Loucy (cell line): ENCODE results near the gene SUPT16H.

Experiments used
- H2AFZ ChIP-seq: fragments of 200-600 bp; sonication (generic); 2 replicates; pipeline ENCODE4 v1.6.0; 2016; ENCODE audit warnings: antibody characterized with exemption, mild to moderate bottlenecking, low read length, moderate library complexity
- H3F3A ChIP-seq: fragments of 200-600 bp; 2 replicates; pipeline ENCODE4 v1.6.0; 2016; ENCODE audit warnings: antibody characterized with exemption, low read depth, mild to moderate bottlenecking
- H3K27me3 ChIP-seq: fragments of 200-600 bp; sonication (generic); 2 replicates; pipeline ENCODE4 v1.6.1; 2014; ENCODE audit warnings: low read length, mild to moderate bottlenecking; ENCODE audit not compliant: insufficient read depth, poor library complexity, severe bottlenecking
- H3K36me3 ChIP-seq: fragments of 200-600 bp; sonication (generic); 2 replicates; pipeline ENCODE4 v1.6.1; 2016; ENCODE audit warnings: low read length; ENCODE audit not compliant: insufficient read depth
- H3K4me1 ChIP-seq: fragments of 200-600 bp; sonication (generic); 2 replicates; pipeline ENCODE4 v1.5.1; 2014; ENCODE audit warnings: low read length, mild to moderate bottlenecking; ENCODE audit not compliant: insufficient read depth, poor library complexity, severe bottlenecking
- H3K4me2 ChIP-seq: fragments of 200-600 bp; sonication (generic); 2 replicates; pipeline ENCODE4 v1.6.0; 2014; ENCODE audit warnings: antibody characterized with exemption, low read length, low read depth, mild to moderate bottlenecking; ENCODE audit not compliant: poor library complexity, severe bottlenecking
- H3K4me3 ChIP-seq: fragments of 200-600 bp; sonication (generic); 2 replicates; pipeline ENCODE4 v1.5.1; 2014; ENCODE audit warnings: low read length, mild to moderate bottlenecking, mixed read lengths; ENCODE audit not compliant: poor library complexity, severe bottlenecking
- H3K79me2 ChIP-seq: fragments of 200-600 bp; sonication (generic); 2 replicates; pipeline ENCODE4 v1.6.1; 2014; ENCODE audit warnings: low read length; ENCODE audit not compliant: insufficient read depth
- H3K9ac ChIP-seq: fragments of 200-600 bp; sonication (generic); 2 replicates; pipeline ENCODE4 v1.6.0; 2014; ENCODE audit warnings: mild to moderate bottlenecking, low read depth, low read length, moderate library complexity; ENCODE audit not compliant: poor library complexity, severe bottlenecking
- H3K9me2 ChIP-seq: fragments of 200-600 bp; sonication (generic); replicated peaks from 2 replicates; pipeline ENCODE4 v1.6.1; 2016; ENCODE audit warnings: low read depth, low read length, mixed read lengths
- H3K9me3 ChIP-seq: fragments of 200-600 bp; sonication (generic); 2 replicates; pipeline ENCODE4 v1.6.1; 2014; ENCODE audit warnings: mild to moderate bottlenecking, antibody characterized with exemption, low read length, low read depth; ENCODE audit not compliant: insufficient read depth
- H4K20me1 ChIP-seq: fragments of 200-600 bp; sonication (generic); 2 replicates; pipeline ENCODE4 v1.6.0; 2014; ENCODE audit warnings: antibody characterized with exemption, low read length, mild to moderate bottlenecking; ENCODE audit not compliant: insufficient read depth, poor library complexity, severe bottlenecking
- EZH2phosphoT487 ChIP-seq: fragments of 200-600 bp; IDR thresholded peaks from 2 replicates; pipeline ENCODE4 v1.6.1; 2018; ENCODE audit warnings: antibody characterized with exemption, mild to moderate bottlenecking, moderate library complexity, borderline replicate concordance
- TF ChIP-seq, protein P1 (sequence below): fragments of 200-600 bp; sonication (generic); conservative IDR thresholded peaks from 2 replicates; pipeline ENCODE4 v1.5.1; 2014; ENCODE audit warnings: mild to moderate bottlenecking, antibody characterized with exemption, low read length

SUPT16H gene

DNA sequence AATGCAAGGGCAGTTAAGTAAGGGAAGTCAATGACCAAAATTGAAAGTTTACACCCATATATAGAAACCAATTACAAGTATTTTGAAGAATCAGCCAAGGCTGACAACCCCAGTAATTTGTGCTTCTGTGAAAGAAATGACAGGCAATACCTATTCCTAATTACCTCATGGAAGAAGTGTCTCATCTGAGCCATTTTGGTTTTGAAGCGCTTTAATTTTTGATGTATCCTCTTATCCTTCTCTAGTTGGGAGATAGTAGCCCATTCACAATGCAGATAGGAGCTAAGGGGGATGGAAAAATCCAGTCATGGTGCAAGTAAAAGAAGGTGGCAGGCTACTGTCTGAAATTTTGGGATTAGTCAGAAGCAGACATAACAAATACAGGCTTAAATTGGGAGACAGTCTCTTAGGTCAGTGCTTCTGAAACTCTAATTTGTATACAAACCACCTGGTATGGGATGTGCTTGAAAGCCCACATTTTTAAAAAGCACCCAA lies 30.4 kb upstream of the SUPT16H start:
- Histone ChIP-seq H3K79me2 (no peaks in the 10 kb centered on the region), H3K9me3 (no peaks in the 10 kb centered on the region), H3K4me2 (no peak overlapping the region), H3F3A (no peaks in the 10 kb centered on the region), H3K36me3 (peaks cover 71% of the 10 kb centered on the region; the same call in 1 of the 2 replicates), H2AFZ (no peak overlapping the region), H4K20me1 (no peaks in the 10 kb centered on the region), H3K4me3 (no peak overlapping the region), H3K9ac (no peak overlapping the region), H3K9me2 (no peaks in the 10 kb centered on the region), H3K27me3 (no peaks in the 10 kb centered on the region), H3K4me1 (no peaks in the 10 kb centered on the region)
- TF ChIP-seq, protein P1, sequence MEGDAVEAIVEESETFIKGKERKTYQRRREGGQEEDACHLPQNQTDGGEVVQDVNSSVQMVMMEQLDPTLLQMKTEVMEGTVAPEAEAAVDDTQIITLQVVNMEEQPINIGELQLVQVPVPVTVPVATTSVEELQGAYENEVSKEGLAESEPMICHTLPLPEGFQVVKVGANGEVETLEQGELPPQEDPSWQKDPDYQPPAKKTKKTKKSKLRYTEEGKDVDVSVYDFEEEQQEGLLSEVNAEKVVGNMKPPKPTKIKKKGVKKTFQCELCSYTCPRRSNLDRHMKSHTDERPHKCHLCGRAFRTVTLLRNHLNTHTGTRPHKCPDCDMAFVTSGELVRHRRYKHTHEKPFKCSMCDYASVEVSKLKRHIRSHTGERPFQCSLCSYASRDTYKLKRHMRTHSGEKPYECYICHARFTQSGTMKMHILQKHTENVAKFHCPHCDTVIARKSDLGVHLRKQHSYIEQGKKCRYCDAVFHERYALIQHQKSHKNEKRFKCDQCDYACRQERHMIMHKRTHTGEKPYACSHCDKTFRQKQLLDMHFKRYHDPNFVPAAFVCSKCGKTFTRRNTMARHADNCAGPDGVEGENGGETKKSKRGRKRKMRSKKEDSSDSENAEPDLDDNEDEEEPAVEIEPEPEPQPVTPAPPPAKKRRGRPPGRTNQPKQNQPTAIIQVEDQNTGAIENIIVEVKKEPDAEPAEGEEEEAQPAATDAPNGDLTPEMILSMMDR, result no peak
- TF ChIP-seq EZH2phosphoT487, result no peak

DNA sequence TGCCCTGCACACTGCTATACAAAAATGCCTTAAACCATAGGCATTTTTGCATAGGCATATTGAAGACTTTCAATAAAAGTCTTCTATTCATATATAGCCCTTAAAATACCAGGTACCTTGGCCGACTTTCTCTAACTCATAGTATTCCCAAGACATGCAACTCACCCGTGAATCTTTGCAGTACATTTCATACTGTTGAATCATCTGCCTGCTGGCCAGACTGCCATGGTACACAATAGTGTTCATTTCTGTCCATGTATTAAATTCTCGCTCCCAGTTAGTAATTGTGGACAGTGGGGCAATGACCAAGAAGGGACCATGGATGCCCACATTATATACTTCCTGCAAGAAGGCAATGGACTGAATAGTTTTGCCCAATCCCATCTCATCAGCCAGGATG lies 24.3 kb upstream of the SUPT16H start:
- Histone ChIP-seq H3K27me3 (no peaks in the 10 kb centered on the region), H3K9me2 (no peaks in the 10 kb centered on the region), H3F3A (no peaks in the 10 kb centered on the region), H3K36me3 (peaks cover 94% of the 10 kb centered on the region), H3K4me2 (no peak overlapping the region), H3K79me2 (no peaks in the 10 kb centered on the region), H3K9ac (no peak overlapping the region), H3K9me3 (no peaks in the 10 kb centered on the region), H2AFZ (no peak overlapping the region), H3K4me1 (no peaks in the 10 kb centered on the region), H3K4me3 (no peak overlapping the region), H4K20me1 (no peaks in the 10 kb centered on the region)
- TF ChIP-seq, protein P1, result no peak
- TF ChIP-seq EZH2phosphoT487, result no peak

DNA sequence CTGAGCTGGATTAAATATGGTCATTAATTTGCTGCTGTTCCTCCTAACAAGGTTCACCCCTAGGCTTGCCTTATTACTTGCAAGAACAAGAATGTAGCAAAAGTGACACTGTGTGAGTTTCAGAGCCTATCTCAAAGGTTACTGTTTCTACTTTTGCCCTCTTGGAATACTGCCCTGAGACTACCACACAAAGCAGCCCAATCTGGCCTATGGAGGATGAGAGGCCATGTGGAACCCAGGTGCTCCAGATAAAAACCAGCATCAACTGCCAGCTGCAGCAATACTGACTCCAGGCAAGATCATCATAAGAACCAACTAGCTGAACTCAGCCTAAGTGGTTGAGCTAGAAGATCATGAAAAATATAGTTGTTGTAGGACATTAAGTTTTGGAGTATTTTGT lies 22.4 kb upstream of the SUPT16H start:
- Histone ChIP-seq H2AFZ (no peak overlapping the region), H3K79me2 (no peaks in the 10 kb centered on the region), H3K36me3 (peaks cover 95% of the 10 kb centered on the region), H4K20me1 (no peaks in the 10 kb centered on the region), H3K4me3 (no peak overlapping the region), H3K9me2 (no peaks in the 10 kb centered on the region), H3K4me2 (no peak overlapping the region), H3K27me3 (no peaks in the 10 kb centered on the region), H3F3A (no peaks in the 10 kb centered on the region), H3K9me3 (no peaks in the 10 kb centered on the region), H3K4me1 (no peaks in the 10 kb centered on the region), H3K9ac (no peak overlapping the region)
- TF ChIP-seq, protein P1, result no peak
- TF ChIP-seq EZH2phosphoT487, result no peak
